Spleen (tissue), 3 donors: Measurements from ENCODE around the gene FADS3.

Source experiments
- POLR2A ChIP-seq, 3 donors: fragments of 450-650 bp; IDR thresholded peaks; one replicate each; pipeline ENCODE4 v1.5.1; 2017; ENCODE audit warnings: antibody characterized with exemption in 3 of 3, mild to moderate bottlenecking in 1 of 3
- POLR2AphosphoS5 ChIP-seq, 3 donors: sonication (generic); formaldehyde crosslinking; IDR thresholded peaks; one replicate each; pipeline ENCODE4 v1.5.1; 2017; ENCODE audit warnings: antibody characterized with exemption in 3 of 3

- TF ChIP-seq POLR2AphosphoS5 (IDR thresholded peaks at IDR 0.05) (no peak), POLR2A (IDR thresholded peaks at IDR 0.05) (no peak)
Observed at GRCh38 chr11:61851900-61852295, 39.4 kb downstream of the FADS3 start.
